GM13976 (cell line): Measurements from ENCODE around the gene FAM216B.

Source experiments
- DNase-seq: peaks from one replicate; pipeline ENCODE4 v3.0.0; 2012; ENCODE audit warnings: low spot score
- in situ Hi-C: fragments of 300-500 bp; cut with MboI; formaldehyde crosslinking; loops from one replicate; pipeline ENCODE4 v1.12.0; 2022; ENCODE audit warnings: low sequenced_read_pairs, mixed read lengths, inconsistent platforms; ENCODE audit not compliant: unreplicated experiment
- TF ChIP-seq, protein P1 (sequence below): IDR thresholded peaks from 2 replicates; pipeline ENCODE4 v1.5.1; 2012; ENCODE audit warnings: borderline replicate concordance, mild to moderate bottlenecking; ENCODE audit not compliant: insufficient read depth; ENCODE audit errors: extremely low read depth, missing control alignments, control extremely low read depth

FAM216B gene

DNA sequence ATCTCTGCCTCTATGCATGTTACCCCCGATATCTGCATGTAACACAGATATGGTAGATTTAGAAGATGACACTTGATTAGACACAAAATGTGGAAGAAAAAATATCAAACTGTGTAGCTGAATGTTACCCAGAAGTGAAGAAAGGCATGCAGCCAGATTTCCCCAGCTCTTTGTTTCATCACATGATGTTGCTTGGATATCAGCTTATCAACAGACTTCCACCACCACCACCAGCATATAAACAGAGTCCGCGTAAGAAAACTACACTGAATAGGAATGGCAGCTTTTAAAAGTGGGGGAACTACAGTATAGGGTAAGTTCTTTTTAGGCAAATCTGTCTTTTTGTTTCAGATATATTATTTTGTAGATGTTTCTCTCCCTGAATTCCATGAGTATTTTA is at the start of gene FAM216B:
Gene FAM216B (plus strand): TSS at position 233 of the 400 bp plus-strand sequence. CDS start 2,484 bp downstream, outside the sequence.
- in situ Hi-C loops: no loop called here
- TF ChIP-seq, protein P1, sequence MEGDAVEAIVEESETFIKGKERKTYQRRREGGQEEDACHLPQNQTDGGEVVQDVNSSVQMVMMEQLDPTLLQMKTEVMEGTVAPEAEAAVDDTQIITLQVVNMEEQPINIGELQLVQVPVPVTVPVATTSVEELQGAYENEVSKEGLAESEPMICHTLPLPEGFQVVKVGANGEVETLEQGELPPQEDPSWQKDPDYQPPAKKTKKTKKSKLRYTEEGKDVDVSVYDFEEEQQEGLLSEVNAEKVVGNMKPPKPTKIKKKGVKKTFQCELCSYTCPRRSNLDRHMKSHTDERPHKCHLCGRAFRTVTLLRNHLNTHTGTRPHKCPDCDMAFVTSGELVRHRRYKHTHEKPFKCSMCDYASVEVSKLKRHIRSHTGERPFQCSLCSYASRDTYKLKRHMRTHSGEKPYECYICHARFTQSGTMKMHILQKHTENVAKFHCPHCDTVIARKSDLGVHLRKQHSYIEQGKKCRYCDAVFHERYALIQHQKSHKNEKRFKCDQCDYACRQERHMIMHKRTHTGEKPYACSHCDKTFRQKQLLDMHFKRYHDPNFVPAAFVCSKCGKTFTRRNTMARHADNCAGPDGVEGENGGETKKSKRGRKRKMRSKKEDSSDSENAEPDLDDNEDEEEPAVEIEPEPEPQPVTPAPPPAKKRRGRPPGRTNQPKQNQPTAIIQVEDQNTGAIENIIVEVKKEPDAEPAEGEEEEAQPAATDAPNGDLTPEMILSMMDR: no peak
- no peak for DNase-seq

DNA sequence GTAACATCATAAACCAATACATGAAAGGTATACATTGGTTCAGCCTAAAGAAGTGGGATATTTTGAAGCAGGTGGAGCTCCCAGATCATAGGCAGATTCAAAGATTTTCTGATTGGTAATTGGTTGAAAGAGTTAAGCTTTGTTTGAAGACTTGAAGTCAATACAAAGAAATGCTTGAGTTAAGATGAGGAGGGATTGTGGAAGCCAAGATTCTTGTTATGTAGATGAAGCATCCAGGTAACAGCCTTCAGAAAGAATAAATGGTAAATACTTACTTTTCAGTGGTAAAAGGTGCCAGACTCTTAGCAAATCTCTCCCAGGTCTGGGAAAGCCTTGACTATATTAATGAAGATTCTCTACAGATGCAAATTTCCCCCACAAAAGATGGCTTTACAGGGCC is 49.3 kb upstream of the FAM216B start:
- in situ Hi-C loops: no loop called here
- DNase-seq: no peak
- TF ChIP-seq, protein P1: no peak

GRCh38 chr13:42733046-42733445 is 48.3 kb upstream of the FAM216B start:
- no peak for DNase-seq
- TF ChIP-seq, protein P1: no peak
- in situ Hi-C loops: no loop called here

GRCh38 chr13:42735010-42735409 is 46.4 kb upstream of the FAM216B start:
- TF ChIP-seq, protein P1: no peak
- in situ Hi-C loops: no loop called here
- no peak for DNase-seq

GRCh38 chr13:42740753-42741152 is 40.6 kb upstream of the FAM216B start:
- in situ Hi-C loops: no loop called here
- TF ChIP-seq, protein P1: no peak
- DNase-seq: no peak

GRCh38 chr13:42741914-42742313 is 39.5 kb upstream of the FAM216B start:
- TF ChIP-seq, protein P1: no peak
- in situ Hi-C loops: no loop called here
- DNase-seq: no peak

GRCh38 chr13:42745655-42746054 is 35.7 kb upstream of the FAM216B start:
- TF ChIP-seq, protein P1: no peak
- in situ Hi-C loops: no loop called here
- no peak for DNase-seq
